Thyroid gland (tissue), 4 donors: Measurements from ENCODE around the gene CELF5. TPM values are rescaled to one million over a fixed set of nuclear protein-coding genes. Genes with fewer than 3 reads are reported as not detected.

Experiments
- DNase-seq, 2 donors: peaks; one replicate each; pipeline ENCODE4 v3.0.0-alpha.2; 2019
- H3K27ac ChIP-seq, 3 donors: fragments of 200-600 bp; sonication (generic); 1 replicate in 2 of 3; 2 replicates in 1 of 3; pipeline ENCODE4 v1.5.1; 2016 to 2019; ENCODE audit warnings: mild to moderate bottlenecking in 1 of 3, moderate library complexity in 1 of 3
- H3K27me3 ChIP-seq: fragments of 200-600 bp; sonication (generic); one replicate; pipeline ENCODE4 v1.5.1; 2019
- H3K36me3 ChIP-seq, 2 donors: fragments of 200-600 bp; sonication (generic); one replicate each; pipeline ENCODE4 v1.5.1; 2016 to 2019
- H3K4me1 ChIP-seq, 2 donors: fragments of 200-600 bp; sonication (generic); one replicate each; pipeline ENCODE4 v1.5.1; 2017 to 2019
- H3K4me3 ChIP-seq, 3 donors: fragments of 200-600 bp; sonication (generic); replicated peaks in 1 of 3; 1 replicate in 2 of 3; 2 replicates in 1 of 3; pipeline ENCODE4 v1.5.1; 2016; ENCODE audit warnings: mild to moderate bottlenecking in 1 of 3
- H3K9me3 ChIP-seq: fragments of 200-600 bp; sonication (generic); one replicate; pipeline ENCODE4 v1.5.1; 2017
- POLR2A ChIP-seq, 2 donors: fragments of 450-650 bp; IDR thresholded peaks; one replicate each; pipeline ENCODE4 v1.6.1; 2017; ENCODE audit warnings: antibody characterized with exemption in 2 of 2, mild to moderate bottlenecking in 2 of 2, moderate library complexity in 1 of 2
- WGBS, 2 donors: methylation state at CpG; one replicate each; pipeline ENCODE4 v1.1.5; 2017; 5-methylcytosine and 5-hydroxymethylcytosine counted together
- intact Hi-C: fragments of 100-400 bp; cut with DNase I; formaldehyde crosslinking; loops from one replicate; pipeline ENCODE4 v1.15.1; 2023
- total RNA-seq, 4 donors: library from RNA; depleted of rRNA; stranded (reverse); fragments of >200 nt; gene quantifications; one replicate each; pipeline ENCODE4 v1.2.3, GENCODE V29; 2016
- TF ChIP-seq, protein P1 (sequence below), 6 experiments: fragments of 200-600 bp in 3 of 6; fragments of 450-650 bp in 3 of 6; sonication (generic) in 3 of 6; IDR thresholded peaks; one replicate each; pipeline ENCODE4 v1.5.1; 2016 to 2019; ENCODE audit warnings: antibody characterized with exemption in 6 of 6, mild to moderate bottlenecking in 2 of 6, inconsistent platforms in 1 of 6, moderate library complexity in 1 of 6

The CELF5 gene
- total RNA-seq, 4 donors from 2014 or later = not detected

DNA sequence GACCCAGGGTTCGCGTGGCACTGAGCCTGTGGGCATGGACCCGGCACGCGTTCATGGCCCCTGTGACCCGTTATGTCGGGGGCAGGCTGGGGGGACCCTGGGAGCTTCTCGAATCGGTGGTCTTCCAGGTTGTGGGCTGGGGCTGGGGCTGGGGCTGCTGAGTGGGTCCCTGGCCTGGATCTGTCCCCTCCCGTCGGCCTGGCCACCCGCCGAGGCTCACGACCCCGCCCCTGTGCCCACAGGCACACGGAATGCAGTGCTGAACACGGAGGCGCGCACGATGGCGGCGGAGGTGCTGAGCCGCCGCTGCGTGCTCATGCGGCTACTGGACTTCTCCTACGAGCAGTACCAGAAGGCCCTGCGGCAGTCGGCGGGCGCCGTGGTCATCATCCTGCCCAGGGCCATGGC, 32.2 kb upstream of the CELF5 start:
- TF ChIP-seq POLR2A (IDR thresholded peaks at IDR 0.05) = no peak
- TF ChIP-seq, protein P1, sequence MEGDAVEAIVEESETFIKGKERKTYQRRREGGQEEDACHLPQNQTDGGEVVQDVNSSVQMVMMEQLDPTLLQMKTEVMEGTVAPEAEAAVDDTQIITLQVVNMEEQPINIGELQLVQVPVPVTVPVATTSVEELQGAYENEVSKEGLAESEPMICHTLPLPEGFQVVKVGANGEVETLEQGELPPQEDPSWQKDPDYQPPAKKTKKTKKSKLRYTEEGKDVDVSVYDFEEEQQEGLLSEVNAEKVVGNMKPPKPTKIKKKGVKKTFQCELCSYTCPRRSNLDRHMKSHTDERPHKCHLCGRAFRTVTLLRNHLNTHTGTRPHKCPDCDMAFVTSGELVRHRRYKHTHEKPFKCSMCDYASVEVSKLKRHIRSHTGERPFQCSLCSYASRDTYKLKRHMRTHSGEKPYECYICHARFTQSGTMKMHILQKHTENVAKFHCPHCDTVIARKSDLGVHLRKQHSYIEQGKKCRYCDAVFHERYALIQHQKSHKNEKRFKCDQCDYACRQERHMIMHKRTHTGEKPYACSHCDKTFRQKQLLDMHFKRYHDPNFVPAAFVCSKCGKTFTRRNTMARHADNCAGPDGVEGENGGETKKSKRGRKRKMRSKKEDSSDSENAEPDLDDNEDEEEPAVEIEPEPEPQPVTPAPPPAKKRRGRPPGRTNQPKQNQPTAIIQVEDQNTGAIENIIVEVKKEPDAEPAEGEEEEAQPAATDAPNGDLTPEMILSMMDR (IDR thresholded peaks at IDR 0.05) = no peak
- Histone ChIP-seq H3K4me3 (no peak overlapping the region), H3K27ac (no peak overlapping the region), H3K27me3 (no peaks in the 10 kb centered on the region), H3K36me3 (no peaks in the 10 kb centered on the region), H3K4me1 (peaks cover 5 to 6% of the 10 kb centered on the region in 2 donors), H3K9me3 (no peaks in the 10 kb centered on the region)
- no peak for DNase-seq
- 94 to 100% methylated on average over 2 to 20 of the region's 32 CpGs for WGBS, 2 donors
- intact Hi-C loops = no loop called here

DNA sequence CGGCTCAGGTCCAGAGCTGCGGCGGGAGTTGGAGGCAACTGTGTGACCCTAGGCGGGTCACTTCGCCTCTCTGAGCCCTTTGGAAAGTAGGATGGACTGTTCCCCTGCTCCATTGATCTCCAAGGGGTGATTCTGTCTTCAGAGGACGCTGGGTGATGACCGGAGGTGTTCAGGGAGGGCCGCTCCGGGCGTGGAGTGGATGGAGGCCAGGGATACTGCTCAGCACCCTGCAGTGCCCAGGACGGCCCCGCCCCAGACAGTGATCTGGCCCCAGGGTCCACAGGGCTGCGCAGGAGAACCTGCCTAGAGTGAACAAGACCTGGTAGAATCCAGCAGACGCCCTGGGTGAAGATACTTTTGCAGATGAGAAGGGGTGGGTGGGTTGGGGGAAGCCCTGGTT, 31.8 kb upstream of the CELF5 start:
- Histone ChIP-seq H3K27ac (no peak overlapping the region), H3K4me1 (peaks cover 1 to 2% of the 10 kb centered on the region in 2 donors), H3K4me3 (no peak overlapping the region), H3K36me3 (no peaks in the 10 kb centered on the region), H3K9me3 (no peaks in the 10 kb centered on the region), H3K27me3 (no peaks in the 10 kb centered on the region)
- TF ChIP-seq POLR2A (IDR thresholded peaks at IDR 0.05) = no peak
- TF ChIP-seq, protein P1 (IDR thresholded peaks at IDR 0.05) = no peak
- intact Hi-C loops = no loop called here
- WGBS, 2 donors = 94 to 97% methylated on average over 7 to 9 of the region's 14 CpGs
- DNase-seq = no peak

DNA sequence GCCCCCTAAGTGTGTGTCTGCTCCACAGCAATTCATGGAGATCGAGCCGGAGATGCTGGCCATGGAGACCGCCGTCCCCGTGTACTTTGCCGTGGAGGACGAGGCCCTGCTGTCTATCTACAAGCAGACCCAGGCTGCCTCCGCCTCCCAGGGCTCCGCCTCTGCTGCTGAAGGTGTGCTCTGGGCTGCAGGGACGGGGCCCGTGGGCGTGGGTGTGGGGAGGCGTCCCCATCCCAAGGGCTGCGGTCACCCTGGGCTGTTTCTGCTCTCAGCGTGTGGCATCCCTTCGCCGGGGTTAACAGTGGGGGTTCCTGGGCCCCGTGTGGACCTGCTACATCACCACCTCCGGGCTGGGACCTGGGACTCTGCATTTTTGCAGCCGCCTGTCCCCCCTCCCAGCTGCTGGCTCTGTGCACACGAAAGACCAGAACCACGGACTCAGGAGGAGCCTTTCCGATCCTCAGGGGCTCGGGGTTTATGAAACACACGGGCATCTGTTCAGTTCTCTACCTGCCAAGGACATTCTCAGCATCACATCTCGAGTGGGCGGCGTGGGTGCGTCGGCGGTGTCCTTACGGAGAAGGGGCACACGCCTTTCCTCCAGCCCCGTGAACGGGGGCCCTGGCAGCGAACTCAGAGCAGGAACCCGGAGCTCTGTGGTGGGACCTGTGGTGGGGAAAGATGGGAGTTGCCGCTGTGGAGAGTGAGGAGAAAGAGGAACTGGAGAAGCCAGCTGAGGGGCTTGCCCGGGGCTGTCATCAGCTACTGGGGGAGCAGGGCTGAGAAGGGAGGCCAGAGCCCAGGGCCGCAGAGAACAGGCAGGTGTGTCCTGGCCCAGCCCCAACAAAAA, 31.0 kb upstream of the CELF5 start:
- TF ChIP-seq, protein P1 (IDR thresholded peaks at IDR 0.05) = no peak
- no peak for TF ChIP-seq POLR2A (IDR thresholded peaks at IDR 0.05)
- intact Hi-C loops = no loop called here
- DNase-seq = no peak
- 91 to 92% methylated on average over 28 of the region's 40 CpGs for WGBS, 2 donors
- Histone ChIP-seq H3K4me3 (no peak overlapping the region), H3K9me3 (no peaks in the 10 kb centered on the region), H3K4me1 (no peaks in the 10 kb centered on the region), H3K36me3 (no peaks in the 10 kb centered on the region), H3K27ac (no peak overlapping the region), H3K27me3 (no peaks in the 10 kb centered on the region)

DNA sequence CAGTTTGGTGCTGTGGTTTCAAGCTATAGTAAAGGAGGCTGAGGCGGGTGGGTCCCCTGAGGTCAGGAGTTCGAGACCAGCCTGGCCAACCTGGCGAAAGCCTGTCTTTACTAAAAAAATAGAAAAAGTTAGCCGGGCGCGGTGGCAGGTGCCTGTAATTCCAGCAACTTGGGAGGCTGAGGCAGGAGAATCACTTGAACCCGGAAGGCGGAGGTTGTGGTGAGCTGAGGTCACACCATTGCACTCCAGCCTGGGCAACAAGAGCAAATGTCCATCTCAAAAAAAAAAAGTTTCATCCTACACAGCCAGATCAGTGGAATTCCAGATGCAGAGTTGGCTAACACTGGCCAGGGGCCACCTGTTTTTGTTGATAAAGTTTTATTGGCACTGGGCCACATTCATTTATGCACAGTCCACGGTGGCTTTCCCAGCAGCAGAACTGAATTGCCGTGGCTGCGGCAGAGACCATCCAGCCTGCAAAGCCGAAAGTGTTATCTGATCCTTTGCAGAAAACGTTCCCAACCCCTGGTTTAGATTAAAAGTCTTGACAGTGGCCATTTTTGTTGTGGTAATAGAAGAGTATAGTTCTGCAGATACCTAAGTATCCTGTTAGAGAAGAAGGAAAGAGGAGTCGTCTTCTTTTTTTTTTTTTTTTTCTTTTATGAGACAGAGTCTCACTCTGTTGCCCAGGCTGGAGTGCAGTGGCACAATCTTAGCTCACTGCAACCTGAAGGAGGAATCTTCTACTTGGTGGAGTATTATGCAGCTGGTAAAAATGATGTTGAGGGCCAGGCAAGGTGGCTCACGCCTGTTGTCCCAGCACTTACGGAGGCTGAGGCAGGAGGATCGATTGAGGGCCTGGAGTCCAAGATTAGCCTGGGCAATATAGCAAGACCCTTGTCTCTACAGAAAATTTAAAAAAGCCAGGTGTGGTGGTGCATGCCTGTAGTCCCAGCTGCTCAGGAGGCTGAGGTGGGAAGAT, 30.1 kb upstream of the CELF5 start:
- Histone ChIP-seq H3K9me3 (no peaks in the 10 kb centered on the region), H3K27me3 (no peaks in the 10 kb centered on the region), H3K36me3 (peaks cover 0 to 3% of the 10 kb centered on the region in 2 donors), H3K4me1 (no peaks in the 10 kb centered on the region), H3K4me3 (no peak overlapping the region), H3K27ac (no peak overlapping the region)
- intact Hi-C loops = no loop called here
- DNase-seq = no peak
- 92 to 93% methylated on average over 17 of the region's 17 CpGs for WGBS, 2 donors
- TF ChIP-seq POLR2A (IDR thresholded peaks at IDR 0.05) = no peak
- TF ChIP-seq, protein P1 (IDR thresholded peaks at IDR 0.05) = no peak
